Upper lobe of right lung (tissue), 1 donor: ENCODE results near the gene INPP4B. TPM values are rescaled to one million over a fixed set of nuclear protein-coding genes. Genes with fewer than 3 reads are reported as not detected.

Experiments used
- ATAC-seq: fragments of 200-7000 bp; cut with Tn5 transposase; one replicate; pipeline ENCODE4 v1.9.1; 2020; ENCODE audit warnings: mild to moderate bottlenecking, moderate library complexity
- DNase-seq: peaks from one replicate; pipeline ENCODE4 v3.0.0-alpha.2; 2020
- H3K27ac ChIP-seq: fragments of 200-600 bp; one replicate; pipeline ENCODE4 v1.8.0; 2022
- H3K27me3 ChIP-seq: fragments of 200-600 bp; one replicate; pipeline ENCODE4 v1.8.0; 2022; ENCODE audit warnings: mild to moderate bottlenecking
- H3K36me3 ChIP-seq: fragments of 200-600 bp; one replicate; pipeline ENCODE4 v1.8.0; 2022
- H3K4me1 ChIP-seq: fragments of 200-600 bp; one replicate; pipeline ENCODE4 v1.8.0; 2022
- H3K4me3 ChIP-seq: fragments of 200-600 bp; one replicate; pipeline ENCODE4 v1.8.0; 2022; ENCODE audit warnings: mild to moderate bottlenecking
- H3K9me3 ChIP-seq: fragments of 200-600 bp; one replicate; pipeline ENCODE4 v1.8.0; 2022
- intact Hi-C: fragments of 100-400 bp; cut with DNase I; formaldehyde crosslinking; loops from one replicate; pipeline ENCODE4 v1.11.0; 2022
- total RNA-seq: library from RNA; stranded (reverse); fragmentation: NEBNext Ultra II Directional; extraction: Animal tissue kit (Norgen Biotek cat#: 25700); gene quantifications from one replicate; pipeline ENCODE4 v1.2.1, GENCODE V29; 2021
- TF ChIP-seq, protein P1 (sequence below): fragments of 200-600 bp; IDR thresholded peaks from one replicate; pipeline ENCODE4 v1.8.0; 2022; ENCODE audit warnings: antibody characterized with exemption
- donor health status: DM: no; HTN: yes; CAD: no; lungs with severe emphysema.

INPP4B gene
- total RNA-seq, 1 donor from 2014 or later, result 20.7 TPM

DNA sequence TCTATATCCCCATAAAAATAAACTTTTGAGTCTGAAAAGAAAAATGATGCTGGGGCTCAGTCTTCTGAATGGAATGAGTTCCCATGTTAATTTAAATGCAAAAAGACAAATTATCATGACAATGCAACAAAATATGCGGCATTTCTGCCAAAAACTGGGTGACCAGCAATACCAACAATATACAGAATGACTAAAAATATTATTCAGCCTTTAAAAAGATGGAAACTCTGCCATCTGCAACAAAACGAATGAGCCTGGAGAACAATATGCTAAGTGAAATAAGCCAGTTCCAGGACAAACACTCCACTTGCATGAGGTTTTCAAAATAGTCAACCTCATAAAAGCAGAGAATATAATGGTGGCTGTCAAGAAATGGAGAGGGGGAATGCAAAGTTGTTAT, 651.2 kb downstream of the INPP4B start:
- intact Hi-C loops, result no loop called here

DNA sequence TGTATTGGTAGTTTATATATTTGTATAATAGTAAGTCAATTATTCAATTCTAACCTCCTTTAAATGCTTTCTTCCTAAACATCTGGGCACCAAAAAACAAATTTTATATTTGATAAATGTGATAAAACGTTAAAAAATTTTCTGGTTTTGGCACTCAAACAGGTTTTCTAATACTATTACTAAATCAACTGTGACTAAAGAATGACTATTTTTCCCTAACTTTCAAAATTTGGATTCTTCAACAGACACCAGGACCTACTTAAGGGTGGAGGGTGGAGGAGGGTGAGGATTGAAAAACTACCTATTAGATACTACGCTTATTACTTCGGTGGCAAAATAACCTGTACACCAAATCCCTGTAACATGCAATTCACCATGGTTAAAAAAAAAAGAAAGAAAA, 654.2 kb downstream of the INPP4B start:
- no peaks in the 10 kb centered on the region for H3K4me1 ChIP-seq
- intact Hi-C loops, result no loop called here
- TF ChIP-seq, protein P1, sequence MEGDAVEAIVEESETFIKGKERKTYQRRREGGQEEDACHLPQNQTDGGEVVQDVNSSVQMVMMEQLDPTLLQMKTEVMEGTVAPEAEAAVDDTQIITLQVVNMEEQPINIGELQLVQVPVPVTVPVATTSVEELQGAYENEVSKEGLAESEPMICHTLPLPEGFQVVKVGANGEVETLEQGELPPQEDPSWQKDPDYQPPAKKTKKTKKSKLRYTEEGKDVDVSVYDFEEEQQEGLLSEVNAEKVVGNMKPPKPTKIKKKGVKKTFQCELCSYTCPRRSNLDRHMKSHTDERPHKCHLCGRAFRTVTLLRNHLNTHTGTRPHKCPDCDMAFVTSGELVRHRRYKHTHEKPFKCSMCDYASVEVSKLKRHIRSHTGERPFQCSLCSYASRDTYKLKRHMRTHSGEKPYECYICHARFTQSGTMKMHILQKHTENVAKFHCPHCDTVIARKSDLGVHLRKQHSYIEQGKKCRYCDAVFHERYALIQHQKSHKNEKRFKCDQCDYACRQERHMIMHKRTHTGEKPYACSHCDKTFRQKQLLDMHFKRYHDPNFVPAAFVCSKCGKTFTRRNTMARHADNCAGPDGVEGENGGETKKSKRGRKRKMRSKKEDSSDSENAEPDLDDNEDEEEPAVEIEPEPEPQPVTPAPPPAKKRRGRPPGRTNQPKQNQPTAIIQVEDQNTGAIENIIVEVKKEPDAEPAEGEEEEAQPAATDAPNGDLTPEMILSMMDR, result no peak
- no peaks in the 10 kb centered on the region for H3K9me3 ChIP-seq
- DNase-seq (no peak), ATAC-seq (no peak)
- no peak overlapping the region for H3K4me3 ChIP-seq
- H3K36me3 ChIP-seq, result no peaks in the 10 kb centered on the region
- H3K27me3 ChIP-seq, result no peaks in the 10 kb centered on the region
- H3K27ac ChIP-seq, result no peak overlapping the region

More for the DNA sequence above, 651.2 kb downstream of the INPP4B start:
- H3K4me1 ChIP-seq, result no peaks in the 10 kb centered on the region
- no peaks in the 10 kb centered on the region for H3K9me3 ChIP-seq
- no peaks in the 10 kb centered on the region for H3K27me3 ChIP-seq
- DNase-seq, result no peak
- no peak for ATAC-seq
- H3K4me3 ChIP-seq, result no peak overlapping the region
- TF ChIP-seq, protein P1, result no peak
- H3K27ac ChIP-seq, result no peak overlapping the region
- H3K36me3 ChIP-seq, result no peaks in the 10 kb centered on the region

DNA sequence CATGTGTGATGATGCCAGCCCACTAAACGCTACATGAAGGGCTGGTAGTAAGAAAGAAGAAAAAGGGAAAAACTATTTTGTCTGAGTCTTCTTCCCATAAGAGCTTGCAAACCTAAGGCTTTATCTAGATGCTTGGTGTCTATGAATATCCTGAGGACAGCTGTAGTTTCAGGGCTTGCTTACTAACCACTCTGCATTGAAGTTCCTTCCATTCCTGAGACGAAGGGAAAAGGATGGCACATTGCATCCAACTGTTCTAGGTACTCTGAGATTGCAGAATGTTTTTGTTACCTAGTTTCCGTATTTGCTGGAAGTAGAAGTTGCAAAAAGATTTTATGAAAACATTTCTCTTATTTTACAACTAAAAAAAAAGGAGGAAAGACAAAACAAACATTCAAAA, 665.1 kb downstream of the INPP4B start:
- Histone ChIP-seq H3K9me3 (no peaks in the 10 kb centered on the region), H3K4me3 (no peak overlapping the region), H3K4me1 (no peaks in the 10 kb centered on the region), H3K27ac (no peak overlapping the region), H3K27me3 (no peaks in the 10 kb centered on the region), H3K36me3 (no peaks in the 10 kb centered on the region)
- intact Hi-C loops, result no loop called here
- DNase-seq (no peak), ATAC-seq (no peak)
- TF ChIP-seq, protein P1, result no peak

DNA sequence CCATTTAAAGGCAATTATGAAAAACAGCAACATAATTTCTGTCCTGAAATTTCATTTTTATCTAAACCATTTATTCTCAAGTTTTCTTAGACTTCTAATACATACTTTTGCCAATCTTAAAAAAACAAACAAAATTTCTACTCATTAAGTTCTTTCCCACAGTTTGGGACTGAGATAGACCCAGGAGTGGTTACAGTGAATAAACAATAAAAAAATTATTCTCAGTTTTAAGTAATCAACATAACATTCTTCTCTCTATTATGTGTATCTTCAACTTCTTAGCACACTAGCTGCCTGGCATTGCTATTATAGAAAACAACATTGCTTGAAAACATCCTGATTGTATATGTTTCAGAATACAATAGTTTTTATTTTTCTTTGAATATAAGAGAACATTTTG, 676.9 kb downstream of the INPP4B start:
- intact Hi-C loops, result no loop called here
- Histone ChIP-seq H3K27ac (no peak overlapping the region), H3K4me3 (no peak overlapping the region), H3K36me3 (peaks cover 8% of the 10 kb centered on the region), H3K9me3 (no peaks in the 10 kb centered on the region), H3K27me3 (no peaks in the 10 kb centered on the region), H3K4me1 (no peaks in the 10 kb centered on the region)
- ATAC-seq (no peak), DNase-seq (no peak)
- TF ChIP-seq, protein P1, result no peak

DNA sequence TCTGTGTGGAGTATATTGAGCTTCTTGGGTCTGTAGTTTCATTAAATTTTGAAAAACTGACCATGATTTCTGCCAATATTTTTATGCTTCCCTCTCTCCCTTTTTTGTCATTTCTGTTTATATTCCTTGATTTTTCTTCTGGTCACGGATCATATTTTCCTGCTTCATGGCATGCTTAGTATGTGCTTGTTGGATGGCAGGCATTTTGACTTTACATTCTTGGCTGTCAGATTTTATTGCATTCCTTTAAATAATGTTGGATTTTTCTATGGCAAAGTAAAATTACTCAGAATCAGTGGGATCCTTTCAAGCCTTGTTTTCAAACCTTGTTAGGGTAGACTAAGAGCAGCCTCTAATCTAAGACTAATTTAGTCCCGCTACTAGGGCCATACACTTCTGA, 677.9 kb downstream of the INPP4B start:
- intact Hi-C loops, result no loop called here
- TF ChIP-seq, protein P1, result no peak
- no peak for ATAC-seq
- DNase-seq, result no peak
- Histone ChIP-seq H3K9me3 (no peaks in the 10 kb centered on the region), H3K36me3 (peaks cover 6% of the 10 kb centered on the region), H3K27me3 (no peaks in the 10 kb centered on the region), H3K4me3 (no peak overlapping the region), H3K27ac (no peak overlapping the region), H3K4me1 (no peaks in the 10 kb centered on the region)

DNA sequence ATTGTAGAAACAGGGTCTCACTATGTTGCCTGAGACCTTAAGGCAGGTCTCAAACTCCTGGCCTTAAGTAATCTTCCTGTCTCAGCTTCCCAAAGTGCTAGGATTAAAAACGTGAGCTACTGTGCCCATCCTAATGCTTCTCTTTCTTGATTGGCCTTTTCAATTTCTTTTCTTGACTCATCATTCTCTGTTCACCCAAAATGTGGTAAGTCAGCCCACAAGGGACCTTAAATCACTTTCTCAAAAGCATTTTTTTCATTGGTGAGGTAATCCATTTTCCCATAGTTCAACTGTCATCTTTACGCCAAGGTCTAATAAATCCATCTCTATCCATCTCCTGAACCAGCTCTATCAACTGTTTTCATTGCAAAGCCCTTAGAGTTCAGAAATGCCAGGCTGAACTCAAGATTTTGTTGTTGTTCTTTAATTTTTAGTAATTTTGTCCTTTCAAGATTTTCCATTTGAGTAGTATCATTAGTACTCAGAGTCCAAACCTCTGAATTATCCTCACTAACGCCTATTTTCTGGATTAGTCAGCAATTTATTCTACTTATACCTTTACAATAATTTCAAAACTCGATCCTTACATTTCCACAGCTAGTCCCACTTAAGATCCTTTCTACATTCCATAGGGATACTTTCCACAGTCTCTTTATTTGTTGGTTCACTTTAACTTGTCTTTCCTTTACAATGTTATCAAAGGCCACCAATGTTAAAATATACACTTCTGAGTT, 681.2 kb downstream of the INPP4B start:
- Histone ChIP-seq H3K4me1 (no peaks in the 10 kb centered on the region), H3K4me3 (no peak overlapping the region), H3K27me3 (no peaks in the 10 kb centered on the region), H3K27ac (no peak overlapping the region), H3K36me3 (no peaks in the 10 kb centered on the region), H3K9me3 (no peaks in the 10 kb centered on the region)
- TF ChIP-seq, protein P1, result no peak
- intact Hi-C loops, result no loop called here
- no peak for ATAC-seq
- DNase-seq, result no peak
